GM13976 (cell line): ENCODE data around the gene EHMT1.

Source experiments
- DNase-seq: peaks from one replicate; pipeline ENCODE4 v3.0.0; 2012; ENCODE audit warnings: low spot score
- in situ Hi-C: fragments of 300-500 bp; cut with MboI; formaldehyde crosslinking; loops from one replicate; pipeline ENCODE4 v1.12.0; 2022; ENCODE audit warnings: low sequenced_read_pairs, mixed read lengths, inconsistent platforms; ENCODE audit not compliant: unreplicated experiment
- TF ChIP-seq, protein P1 (sequence below): IDR thresholded peaks from 2 replicates; pipeline ENCODE4 v1.5.1; 2012; ENCODE audit warnings: borderline replicate concordance, mild to moderate bottlenecking; ENCODE audit not compliant: insufficient read depth; ENCODE audit errors: extremely low read depth, missing control alignments, control extremely low read depth

The EHMT1 gene

DNA sequence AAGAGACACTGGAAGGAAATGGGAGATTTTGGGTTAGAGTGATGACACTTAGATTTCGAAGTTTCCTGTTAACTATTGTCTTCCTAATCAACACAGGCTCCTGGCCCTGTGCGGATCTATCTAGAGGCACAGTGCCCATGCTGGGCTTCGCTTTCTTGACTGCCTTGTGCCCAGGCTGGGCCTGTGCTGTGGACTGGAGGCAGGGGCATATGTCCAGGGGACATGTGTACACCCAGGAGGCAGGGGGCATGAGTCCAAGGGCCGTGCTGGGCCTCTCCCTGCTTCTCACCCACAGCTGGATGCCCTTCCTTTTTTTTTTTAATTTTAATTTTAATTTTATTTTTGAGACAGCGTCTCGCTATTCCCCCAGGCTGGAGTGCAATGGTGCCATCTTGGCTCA is 37.6 kb downstream of the EHMT1 start:
- DNase-seq = no peak
- in situ Hi-C loops = no loop called here
- TF ChIP-seq, protein P1, sequence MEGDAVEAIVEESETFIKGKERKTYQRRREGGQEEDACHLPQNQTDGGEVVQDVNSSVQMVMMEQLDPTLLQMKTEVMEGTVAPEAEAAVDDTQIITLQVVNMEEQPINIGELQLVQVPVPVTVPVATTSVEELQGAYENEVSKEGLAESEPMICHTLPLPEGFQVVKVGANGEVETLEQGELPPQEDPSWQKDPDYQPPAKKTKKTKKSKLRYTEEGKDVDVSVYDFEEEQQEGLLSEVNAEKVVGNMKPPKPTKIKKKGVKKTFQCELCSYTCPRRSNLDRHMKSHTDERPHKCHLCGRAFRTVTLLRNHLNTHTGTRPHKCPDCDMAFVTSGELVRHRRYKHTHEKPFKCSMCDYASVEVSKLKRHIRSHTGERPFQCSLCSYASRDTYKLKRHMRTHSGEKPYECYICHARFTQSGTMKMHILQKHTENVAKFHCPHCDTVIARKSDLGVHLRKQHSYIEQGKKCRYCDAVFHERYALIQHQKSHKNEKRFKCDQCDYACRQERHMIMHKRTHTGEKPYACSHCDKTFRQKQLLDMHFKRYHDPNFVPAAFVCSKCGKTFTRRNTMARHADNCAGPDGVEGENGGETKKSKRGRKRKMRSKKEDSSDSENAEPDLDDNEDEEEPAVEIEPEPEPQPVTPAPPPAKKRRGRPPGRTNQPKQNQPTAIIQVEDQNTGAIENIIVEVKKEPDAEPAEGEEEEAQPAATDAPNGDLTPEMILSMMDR = no peak

DNA sequence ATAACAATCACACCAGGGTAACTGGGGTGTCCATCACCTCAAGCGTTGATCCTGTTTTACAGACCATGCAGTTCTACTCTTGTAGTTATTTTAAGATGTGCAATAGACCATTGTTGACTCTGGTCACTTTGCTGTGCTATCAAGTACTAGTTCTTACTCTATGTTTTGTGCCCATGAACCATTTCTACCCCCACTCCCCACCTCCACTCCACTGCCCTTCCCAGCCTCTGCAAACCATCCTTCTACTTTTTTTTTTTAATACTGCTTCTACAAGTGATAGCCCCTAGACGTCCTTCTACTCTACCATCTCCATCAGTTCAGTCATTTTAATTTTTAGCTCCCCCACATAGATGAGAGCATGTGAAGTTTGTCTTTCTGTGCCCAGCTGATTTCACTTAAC is 38.8 kb downstream of the EHMT1 start:
- TF ChIP-seq, protein P1 = no peak
- DNase-seq = no peak
- in situ Hi-C loops = no loop called here

DNA sequence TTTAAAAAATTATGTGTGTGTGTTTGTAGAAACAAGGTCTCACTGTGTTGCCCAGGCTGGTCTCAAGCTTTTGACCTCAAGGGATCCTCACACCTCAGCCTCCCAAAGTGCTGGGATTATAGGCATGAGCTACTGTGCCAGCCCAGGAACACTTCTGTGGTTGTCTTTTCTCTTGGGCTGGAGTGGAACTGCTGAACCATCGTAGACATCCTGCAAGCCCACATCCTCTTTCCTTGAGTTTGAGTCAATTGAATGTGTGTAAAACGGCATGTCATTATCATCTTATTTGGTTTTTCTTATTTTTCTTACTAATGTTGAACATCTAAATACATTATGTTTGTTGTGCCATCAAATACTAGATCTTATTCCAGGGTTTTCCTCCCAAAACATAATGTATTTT is 40.0 kb downstream of the EHMT1 start:
- in situ Hi-C loops = no loop called here
- DNase-seq = no peak
- TF ChIP-seq, protein P1 = no peak

DNA sequence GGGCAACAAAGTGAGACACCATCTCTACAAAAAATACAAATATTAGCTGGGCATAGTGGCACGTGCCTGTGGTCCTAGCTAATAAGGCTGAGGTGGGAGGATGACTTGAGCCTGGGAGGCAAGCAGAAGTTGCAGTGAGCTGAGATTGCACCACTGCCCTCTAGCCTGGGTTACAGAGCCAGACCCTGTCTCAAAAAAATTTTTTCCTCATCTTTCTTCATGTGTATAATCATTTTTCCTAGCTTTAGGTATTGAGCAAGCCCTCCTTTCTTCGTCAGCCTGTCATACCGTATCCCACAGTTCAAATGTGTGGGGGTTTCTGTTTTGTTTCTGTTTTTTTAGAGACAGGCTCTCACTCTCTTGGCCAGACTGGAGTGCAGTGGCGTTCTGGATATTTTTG is 41.3 kb downstream of the EHMT1 start:
- in situ Hi-C loops = no loop called here
- TF ChIP-seq, protein P1 = no peak
- no peak for DNase-seq

DNA sequence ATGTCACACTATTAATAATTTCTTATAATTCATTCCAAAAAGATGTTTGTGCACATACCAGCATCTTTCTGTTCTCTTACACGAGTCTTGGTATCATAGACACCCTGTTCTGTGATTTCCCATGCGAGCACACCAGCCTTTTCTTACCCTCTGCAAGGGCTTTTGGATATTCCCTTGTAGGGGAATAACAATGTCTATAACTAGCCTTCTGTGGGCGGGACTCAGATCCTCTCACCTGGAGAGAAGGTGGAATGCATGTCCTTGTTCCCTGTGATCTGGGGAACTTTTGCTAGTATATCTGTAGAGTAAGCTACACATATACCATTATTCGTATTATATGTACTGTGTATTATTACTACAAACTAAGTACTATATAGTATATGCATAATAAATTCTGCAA is 44.8 kb downstream of the EHMT1 start:
- in situ Hi-C loops = no loop called here

DNA sequence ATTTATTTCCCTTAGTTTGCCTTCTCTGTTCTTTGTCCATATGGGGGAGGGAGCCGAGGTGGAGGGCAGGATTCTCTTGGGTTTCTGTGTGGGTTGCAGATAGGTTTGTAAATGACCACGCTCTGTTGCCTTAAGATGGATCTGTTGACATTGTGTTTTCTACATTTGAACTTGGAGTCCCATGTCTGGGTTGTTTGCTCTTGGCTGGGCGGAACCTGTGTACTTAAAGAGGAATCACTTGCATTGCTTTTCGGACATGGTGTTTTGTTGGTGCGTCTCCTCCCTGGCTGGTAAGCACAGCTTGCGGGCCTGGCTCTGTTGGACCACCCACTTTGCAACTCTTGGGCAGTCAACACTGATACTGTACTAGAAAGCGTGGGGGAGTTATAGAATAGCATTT is 45.9 kb downstream of the EHMT1 start:
- in situ Hi-C loops = no loop called here
- DNase-seq = no peak
- TF ChIP-seq, protein P1 = no peak

More for the DNA sequence above, 44.8 kb downstream of the EHMT1 start:
- TF ChIP-seq, protein P1 = no peak
- DNase-seq = no peak

DNA sequence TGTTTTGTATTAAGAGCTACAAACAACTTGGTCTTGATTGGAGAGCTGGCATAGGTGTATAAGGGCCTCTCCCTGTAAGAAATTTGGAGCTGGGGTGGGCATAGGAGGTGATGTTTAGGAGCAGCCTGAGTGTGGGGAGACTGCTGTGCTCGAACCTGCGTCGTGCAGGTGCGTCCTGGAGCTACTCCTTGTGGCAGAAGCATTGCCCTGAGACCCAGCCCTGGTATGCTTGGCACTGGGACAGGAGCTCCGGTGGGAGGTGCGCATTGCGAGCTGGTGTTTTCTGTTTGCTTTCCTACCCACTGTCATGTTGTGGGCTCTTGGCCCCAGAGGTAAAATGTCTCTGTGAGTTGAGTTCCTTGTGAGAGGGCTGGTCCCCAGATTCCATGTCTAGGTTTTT is 46.4 kb downstream of the EHMT1 start:
- DNase-seq = no peak
- TF ChIP-seq, protein P1 = no peak
- in situ Hi-C loops = no loop called here
